ENCODE results near the gene TRIM42.

Gene TRIM42

DNA sequence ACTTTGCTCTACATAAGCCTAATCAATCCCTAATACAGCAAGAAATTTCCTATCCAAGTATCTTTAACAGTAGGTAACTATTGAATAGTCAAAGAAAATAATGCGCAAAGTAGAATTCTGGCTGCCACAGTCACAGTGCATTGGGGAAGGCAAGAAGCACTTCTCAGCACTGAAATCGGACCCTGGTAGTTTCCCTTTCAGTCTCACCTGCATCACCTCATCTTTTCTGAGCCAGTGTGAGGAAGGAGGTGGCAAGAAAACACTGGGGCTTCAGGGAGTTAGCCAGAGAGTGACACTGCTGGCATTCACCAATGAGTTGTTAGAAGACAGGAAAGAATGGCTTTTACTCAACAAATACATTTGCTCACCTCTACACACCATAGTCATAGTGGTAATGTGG lies 8.3 kb downstream of the TRIM42 start:
- H3K4me1 ChIP-seq (ENCODE audit: insufficient read depth, low read length) = no peaks in the 10 kb centered on the region
- H3K27me3 ChIP-seq (ENCODE audit: insufficient read depth, low read length) = no peaks in the 10 kb centered on the region
- no peak overlapping the region for H3K9ac ChIP-seq (ENCODE audit: low read depth, low read length)
- no peaks in the 10 kb centered on the region for H3K9me3 ChIP-seq (ENCODE audit: insufficient read depth, low read depth, low read length)
- no peak overlapping the region for H3K27ac ChIP-seq (ENCODE audit: low read depth, low read length)
- H3K4me3 ChIP-seq (ENCODE audit: low read length) = no peak overlapping the region
- WGBS = 100% methylated on average over 2 of the region's 2 CpGs
- no peaks in the 10 kb centered on the region for H3K36me3 ChIP-seq (ENCODE audit: insufficient read depth, low read length)

DNA sequence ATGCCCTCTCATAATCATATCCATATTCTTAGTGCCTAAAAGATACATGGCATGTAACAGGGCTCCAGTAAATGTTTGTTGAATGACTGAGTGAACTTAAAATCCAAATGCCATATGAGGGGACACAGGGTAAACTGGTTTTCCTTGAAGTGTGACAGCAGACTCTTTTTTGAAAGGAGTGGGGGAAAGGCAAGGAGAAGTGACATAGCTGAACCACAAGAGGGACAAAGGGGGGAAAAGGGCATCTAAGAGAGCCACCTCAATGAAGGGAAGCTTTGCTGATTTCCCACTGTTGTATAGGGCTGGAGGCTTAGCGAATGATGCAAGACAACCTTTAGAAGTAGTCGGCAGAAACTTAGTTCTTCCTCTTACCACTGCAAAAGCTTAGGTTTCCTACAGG lies 9.1 kb downstream of the TRIM42 start:
- WGBS = 93% methylated on average over 2 of the region's 2 CpGs
- Histone ChIP-seq H3K9ac (ENCODE audit: low read depth, low read length) (no peak overlapping the region), H3K27me3 (ENCODE audit: insufficient read depth, low read length) (no peaks in the 10 kb centered on the region), H3K4me1 (ENCODE audit: insufficient read depth, low read length) (no peaks in the 10 kb centered on the region), H3K9me3 (ENCODE audit: insufficient read depth, low read depth, low read length) (no peaks in the 10 kb centered on the region), H3K4me3 (ENCODE audit: low read length) (no peak overlapping the region), H3K27ac (ENCODE audit: low read depth, low read length) (no peak overlapping the region), H3K36me3 (ENCODE audit: insufficient read depth, low read length) (no peaks in the 10 kb centered on the region)

DNA sequence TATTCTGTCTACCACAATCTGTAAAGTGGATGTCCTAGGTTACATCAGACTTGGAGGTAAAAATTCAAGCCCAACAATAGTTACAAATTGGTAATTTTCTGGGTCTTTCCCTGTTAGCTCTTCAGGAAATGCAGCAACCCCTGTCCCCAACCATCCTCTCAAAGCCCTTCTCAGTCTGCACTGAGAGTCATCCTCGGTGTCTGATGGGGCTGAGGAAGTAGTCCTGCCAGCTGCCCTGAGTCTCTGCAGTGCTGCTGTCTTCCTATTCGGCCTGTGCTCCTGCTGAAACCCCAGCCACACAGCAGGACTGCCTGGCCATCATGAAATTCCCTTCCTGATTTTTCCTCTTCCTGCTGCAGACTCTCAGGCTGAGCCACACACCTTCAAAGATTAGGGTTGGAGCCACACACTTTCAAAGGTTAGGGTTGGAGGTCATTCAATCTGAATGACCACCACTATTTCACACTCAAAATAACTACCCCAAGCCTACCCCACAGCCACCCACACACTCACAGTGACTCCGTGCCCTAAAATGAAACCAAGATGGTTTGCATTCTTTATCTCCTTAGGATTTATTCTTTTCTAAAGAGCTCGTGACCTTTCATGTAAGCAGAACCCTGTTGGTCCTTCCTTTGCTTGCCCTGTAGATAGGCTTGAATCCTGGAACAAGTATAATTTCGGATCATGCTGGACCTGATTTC lies 17.6 kb downstream of the TRIM42 start:
- 88% methylated on average over 5 of the region's 5 CpGs for WGBS
- no peak overlapping the region for H3K9ac ChIP-seq (ENCODE audit: low read depth, low read length)
- H3K27ac ChIP-seq (ENCODE audit: low read depth, low read length) = no peak overlapping the region
- H3K4me3 ChIP-seq (ENCODE audit: low read length) = no peak overlapping the region
- H3K36me3 ChIP-seq (ENCODE audit: insufficient read depth, low read length) = no peaks in the 10 kb centered on the region
- no peaks in the 10 kb centered on the region for H3K9me3 ChIP-seq (ENCODE audit: insufficient read depth, low read depth, low read length)
- no peaks in the 10 kb centered on the region for H3K4me1 ChIP-seq (ENCODE audit: insufficient read depth, low read length)
- no peaks in the 10 kb centered on the region for H3K27me3 ChIP-seq (ENCODE audit: insufficient read depth, low read length)

DNA sequence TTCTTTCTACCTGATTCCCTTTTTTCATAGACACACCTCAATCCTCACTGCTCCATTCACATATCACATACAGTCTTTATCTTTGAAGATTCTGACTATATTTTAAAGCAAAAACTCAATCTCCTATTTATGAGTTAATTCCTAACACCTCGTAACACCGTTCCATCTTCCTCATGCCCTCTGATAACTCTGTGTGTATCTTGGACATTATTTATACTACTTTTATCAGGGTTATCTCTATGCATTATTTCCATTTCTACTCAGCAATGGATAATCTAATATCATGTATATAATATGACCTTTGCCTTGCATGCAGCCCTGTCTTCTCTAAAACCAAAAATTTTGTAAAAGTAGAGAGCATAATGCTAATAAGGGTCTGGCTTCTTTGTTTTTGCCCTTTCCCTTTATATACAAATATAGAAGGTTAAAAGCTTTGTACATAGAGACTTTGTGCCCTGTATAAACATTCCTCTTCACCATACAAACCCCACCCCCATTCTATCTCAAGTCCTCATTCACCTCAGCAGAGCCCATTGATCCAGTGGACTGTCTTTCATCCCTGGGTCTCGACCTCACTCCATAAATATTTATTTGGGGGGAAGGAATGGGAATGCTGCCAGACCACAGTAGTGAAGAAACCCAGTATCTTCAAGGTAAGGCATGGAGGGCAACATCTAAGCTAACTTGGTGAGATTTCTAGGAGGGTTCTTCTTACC lies 21.8 kb downstream of the TRIM42 start:
- no peak overlapping the region for H3K9ac ChIP-seq (ENCODE audit: low read depth, low read length)
- no peaks in the 10 kb centered on the region for H3K4me1 ChIP-seq (ENCODE audit: insufficient read depth, low read length)
- no peak overlapping the region for H3K4me3 ChIP-seq (ENCODE audit: low read length)
- no peaks in the 10 kb centered on the region for H3K9me3 ChIP-seq (ENCODE audit: insufficient read depth, low read depth, low read length)
- H3K27me3 ChIP-seq (ENCODE audit: insufficient read depth, low read length) = no peaks in the 10 kb centered on the region
- WGBS = 78% methylated on average over 1 of the region's 3 CpGs
- no peaks in the 10 kb centered on the region for H3K36me3 ChIP-seq (ENCODE audit: insufficient read depth, low read length)
- no peak overlapping the region for H3K27ac ChIP-seq (ENCODE audit: low read depth, low read length)

DNA sequence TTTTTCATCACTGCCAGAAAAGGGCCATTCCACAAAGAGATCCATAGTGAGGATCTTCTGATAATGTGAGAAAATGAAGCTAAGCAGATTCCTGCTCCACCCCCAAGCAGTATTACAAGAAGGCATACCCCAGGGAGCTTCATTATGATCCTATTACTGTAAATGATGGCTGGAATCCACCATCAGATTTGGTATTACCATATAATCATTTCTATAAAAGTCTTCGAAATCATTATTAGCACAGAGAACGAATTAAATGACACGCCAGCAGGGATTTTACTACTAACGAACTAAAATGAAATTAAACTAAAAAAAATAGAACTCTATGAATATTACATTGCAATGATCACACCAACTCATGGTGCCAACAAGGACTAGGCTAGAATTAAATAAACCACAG lies 24.4 kb downstream of the TRIM42 start:
- Histone ChIP-seq H3K27ac (ENCODE audit: low read depth, low read length) (no peak overlapping the region), H3K27me3 (ENCODE audit: insufficient read depth, low read length) (no peaks in the 10 kb centered on the region), H3K36me3 (ENCODE audit: insufficient read depth, low read length) (no peaks in the 10 kb centered on the region), H3K4me1 (ENCODE audit: insufficient read depth, low read length) (no peaks in the 10 kb centered on the region), H3K9ac (ENCODE audit: low read depth, low read length) (no peak overlapping the region), H3K4me3 (ENCODE audit: low read length) (no peak overlapping the region), H3K9me3 (ENCODE audit: insufficient read depth, low read depth, low read length) (peaks cover 17% of the 10 kb centered on the region)
- WGBS = 91% methylated on average over 4 of the region's 4 CpGs

DNA sequence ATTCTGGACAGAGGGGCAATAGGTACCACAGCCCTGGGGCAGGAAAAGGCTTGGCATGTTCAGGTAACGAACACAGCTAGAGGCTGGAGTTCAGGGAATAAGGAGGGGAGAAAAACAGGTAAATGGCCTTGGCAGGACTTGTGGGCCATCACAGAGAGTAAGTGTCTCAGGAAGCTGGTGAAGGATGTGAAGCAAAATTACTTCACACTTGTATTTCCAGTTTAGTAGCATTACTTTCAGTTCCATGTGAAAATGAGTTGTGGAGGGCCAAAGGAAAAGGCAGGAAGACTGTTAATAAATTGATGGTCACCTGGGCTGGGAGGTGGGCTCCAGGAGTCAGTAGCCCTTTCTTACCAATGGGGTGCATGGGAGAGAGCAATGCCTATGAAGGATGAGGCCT lies 25.6 kb downstream of the TRIM42 start:
- 96% methylated on average over 1 of the region's 1 CpG for WGBS
- Histone ChIP-seq H3K4me1 (ENCODE audit: insufficient read depth, low read length) (no peaks in the 10 kb centered on the region), H3K27ac (ENCODE audit: low read depth, low read length) (no peak overlapping the region), H3K9me3 (ENCODE audit: insufficient read depth, low read depth, low read length) (peaks cover 17% of the 10 kb centered on the region), H3K27me3 (ENCODE audit: insufficient read depth, low read length) (no peaks in the 10 kb centered on the region), H3K4me3 (ENCODE audit: low read length) (no peak overlapping the region), H3K9ac (ENCODE audit: low read depth, low read length) (no peak overlapping the region), H3K36me3 (ENCODE audit: insufficient read depth, low read length) (no peaks in the 10 kb centered on the region)

DNA sequence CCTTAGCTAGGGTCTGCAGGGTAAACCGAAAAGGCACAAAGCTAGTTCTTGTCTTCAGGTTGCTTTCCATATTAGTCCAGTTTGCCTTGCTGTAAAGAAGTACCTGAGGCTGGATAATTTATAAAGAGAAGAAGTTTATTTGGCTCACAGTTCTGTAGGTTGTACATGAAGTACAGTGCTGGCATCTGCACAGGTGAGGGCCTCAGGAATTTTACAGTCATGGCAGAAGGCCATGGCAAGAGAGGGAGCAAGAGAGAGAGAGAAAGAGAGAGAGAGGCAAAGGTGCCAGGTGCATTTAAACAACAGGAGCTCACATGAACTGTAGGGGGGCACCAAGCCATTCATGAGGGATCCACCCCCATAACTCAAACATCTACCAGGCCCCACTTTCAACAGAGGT lies 26.9 kb downstream of the TRIM42 start:
- WGBS = 93% methylated on average over 1 of the region's 1 CpG
- Histone ChIP-seq H3K4me3 (ENCODE audit: low read length) (no peak overlapping the region), H3K9me3 (ENCODE audit: insufficient read depth, low read depth, low read length) (peaks cover 17% of the 10 kb centered on the region), H3K27me3 (ENCODE audit: insufficient read depth, low read length) (no peaks in the 10 kb centered on the region), H3K4me1 (ENCODE audit: insufficient read depth, low read length) (no peaks in the 10 kb centered on the region), H3K36me3 (ENCODE audit: insufficient read depth, low read length) (no peaks in the 10 kb centered on the region), H3K27ac (ENCODE audit: low read depth, low read length) (no peak overlapping the region), H3K9ac (ENCODE audit: low read depth, low read length) (no peak overlapping the region)

DNA sequence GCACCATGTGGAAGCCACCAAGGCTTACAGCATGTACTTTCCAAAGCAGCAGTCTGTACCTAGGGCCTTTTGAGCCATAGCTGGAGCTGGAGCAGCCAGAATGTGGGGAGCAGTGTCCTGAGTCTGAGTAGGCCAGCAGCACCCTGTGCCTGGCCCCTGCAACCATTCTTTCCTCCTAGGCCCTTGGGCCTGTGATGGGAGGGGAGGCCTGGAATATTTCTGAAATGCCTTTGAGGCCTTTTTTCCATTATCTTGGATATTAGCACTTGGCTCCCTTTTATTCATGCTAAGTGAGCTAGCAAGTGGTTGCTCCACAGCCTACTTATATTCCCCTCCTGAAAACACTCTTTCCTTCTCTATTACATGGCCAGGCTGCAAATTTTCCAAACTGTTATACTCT lies 28.1 kb downstream of the TRIM42 start:
- H3K4me3 ChIP-seq (ENCODE audit: low read length) = no peak overlapping the region
- no peak overlapping the region for H3K27ac ChIP-seq (ENCODE audit: low read depth, low read length)
- H3K27me3 ChIP-seq (ENCODE audit: insufficient read depth, low read length) = no peaks in the 10 kb centered on the region
- peaks cover 17% of the 10 kb centered on the region for H3K9me3 ChIP-seq (ENCODE audit: insufficient read depth, low read depth, low read length)
- H3K4me1 ChIP-seq (ENCODE audit: insufficient read depth, low read length) = no peaks in the 10 kb centered on the region
- no peaks in the 10 kb centered on the region for H3K36me3 ChIP-seq (ENCODE audit: insufficient read depth, low read length)
- no peak overlapping the region for H3K9ac ChIP-seq (ENCODE audit: low read depth, low read length)

DNA sequence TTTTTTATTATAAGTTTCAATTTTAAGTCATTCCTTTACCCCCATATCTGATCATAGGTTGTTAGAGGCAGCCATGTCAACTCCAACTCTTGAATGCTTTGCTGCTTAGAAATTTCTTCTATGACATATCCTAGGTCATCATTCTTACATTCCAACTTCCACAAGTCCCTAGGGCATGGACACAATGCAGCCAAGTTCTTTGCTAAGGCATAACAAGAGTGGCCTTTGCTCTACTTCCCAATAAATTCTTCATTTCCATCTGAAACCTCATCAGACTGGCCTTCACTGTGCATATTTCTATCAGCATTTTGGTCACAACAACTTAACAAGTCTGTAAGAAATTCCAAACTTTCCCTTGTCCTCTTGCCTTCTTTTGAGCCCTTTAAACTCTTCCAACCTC lies 28.5 kb downstream of the TRIM42 start:
- Histone ChIP-seq H3K4me1 (ENCODE audit: insufficient read depth, low read length) (no peaks in the 10 kb centered on the region), H3K9ac (ENCODE audit: low read depth, low read length) (no peak overlapping the region), H3K27me3 (ENCODE audit: insufficient read depth, low read length) (no peaks in the 10 kb centered on the region), H3K27ac (ENCODE audit: low read depth, low read length) (no peak overlapping the region), H3K36me3 (ENCODE audit: insufficient read depth, low read length) (no peaks in the 10 kb centered on the region), H3K9me3 (ENCODE audit: insufficient read depth, low read depth, low read length) (peaks cover 17% of the 10 kb centered on the region), H3K4me3 (ENCODE audit: low read length) (no peak overlapping the region)

DNA sequence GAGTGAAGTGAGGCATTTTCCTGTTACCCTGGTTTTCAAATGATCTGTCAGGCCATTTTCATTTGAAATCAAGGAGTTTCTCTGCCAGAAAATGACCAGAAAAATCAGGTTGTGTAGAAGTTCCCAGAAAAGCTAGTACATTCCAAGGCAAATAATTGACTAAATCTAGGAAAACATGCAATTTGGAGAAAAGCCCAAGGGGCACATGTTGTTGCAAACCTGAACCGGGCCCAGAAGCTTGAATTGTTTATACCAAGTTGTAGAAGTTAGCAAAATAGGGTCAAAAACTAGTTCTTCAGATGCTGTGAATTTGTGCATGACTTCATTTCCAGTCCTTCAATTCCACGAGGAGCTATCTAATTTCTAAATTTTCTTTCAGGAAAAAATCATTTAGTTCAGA lies 31.0 kb downstream of the TRIM42 start:
- 84% methylated on average over 2 of the region's 2 CpGs for WGBS
- peaks cover 2% of the 10 kb centered on the region; the same call in 1 of the 2 replicates for H3K4me1 ChIP-seq (ENCODE audit: insufficient read depth, low read length)
- no peak overlapping the region for H3K27ac ChIP-seq (ENCODE audit: low read depth, low read length)
- no peaks in the 10 kb centered on the region for H3K36me3 ChIP-seq (ENCODE audit: insufficient read depth, low read length)
- no peaks in the 10 kb centered on the region for H3K27me3 ChIP-seq (ENCODE audit: insufficient read depth, low read length)
- H3K9me3 ChIP-seq (ENCODE audit: insufficient read depth, low read depth, low read length) = peaks cover 17% of the 10 kb centered on the region
- H3K9ac ChIP-seq (ENCODE audit: low read depth, low read length) = no peak overlapping the region
- H3K4me3 ChIP-seq (ENCODE audit: low read length) = no peak overlapping the region

DNA sequence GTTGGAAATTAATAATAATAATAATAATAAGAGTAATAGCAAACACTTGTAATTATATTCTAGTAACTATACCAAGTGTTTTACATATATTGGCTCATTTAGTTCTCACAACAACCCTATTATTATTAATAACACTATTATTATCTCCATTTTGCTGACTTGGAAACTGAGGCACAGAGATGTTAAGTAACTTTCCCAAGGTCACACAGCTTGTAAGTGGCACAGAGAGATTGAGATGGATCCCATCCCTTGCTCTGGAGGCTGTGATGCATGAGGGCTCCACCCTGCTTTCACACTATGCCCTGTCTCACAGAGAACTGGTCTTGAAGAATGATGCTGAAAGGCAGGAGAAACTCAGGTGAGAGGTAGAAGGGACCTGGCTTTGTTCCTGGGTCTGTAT lies 31.9 kb downstream of the TRIM42 start:
- Histone ChIP-seq H3K36me3 (ENCODE audit: insufficient read depth, low read length) (no peaks in the 10 kb centered on the region), H3K9ac (ENCODE audit: low read depth, low read length) (no peak overlapping the region), H3K4me3 (ENCODE audit: low read length) (no peak overlapping the region), H3K27me3 (ENCODE audit: insufficient read depth, low read length) (no peaks in the 10 kb centered on the region), H3K9me3 (ENCODE audit: insufficient read depth, low read depth, low read length) (peaks cover 17% of the 10 kb centered on the region), H3K4me1 (ENCODE audit: insufficient read depth, low read length) (peaks cover 6% of the 10 kb centered on the region; the same call in 1 of the 2 replicates), H3K27ac (ENCODE audit: low read depth, low read length) (no peak overlapping the region)
